ENCODE data around the gene IL10.
"Not testable (repeated sequence)": the region's sequence is repeated elsewhere in the genome, so short reads cannot be mapped to it uniquely, and the experiment has no call there.

The IL10 gene

GRCh38 chr1:206794294-206794908, 22.1 kb upstream of the IL10 start:
- no peak for DNase-seq (ENCODE audit: low read depth in 2 of 3, low spot score in 2 of 3)

GRCh38 chr1:206793620-206794019, 21.3 kb upstream of the IL10 start:
- DNase-seq (ENCODE audit: low read depth in 2 of 3, low spot score in 2 of 3): no peak

- DNase-seq (ENCODE audit: low read depth in 2 of 3, low spot score in 2 of 3): no peak
Observed at GRCh38 chr1:206792939-206793607, 20.8 kb upstream of the IL10 start.

GRCh38 chr1:206790502-206791250, 18.4 kb upstream of the IL10 start:
- no peak for DNase-seq (ENCODE audit: low read depth in 2 of 3, low spot score in 2 of 3)

- DNase-seq (ENCODE audit: low read depth in 2 of 3, low spot score in 2 of 3): no peak
Observed at GRCh38 chr1:206788487-206789050, 16.3 kb upstream of the IL10 start.

- no peak for DNase-seq (ENCODE audit: low read depth in 2 of 3, low spot score in 2 of 3)
Observed at GRCh38 chr1:206787891-206788290, 15.6 kb upstream of the IL10 start.

GRCh38 chr1:206786212-206786886, 14.1 kb upstream of the IL10 start:
- no peak for DNase-seq (ENCODE audit: low read depth in 2 of 3, low spot score in 2 of 3)

- no peak for DNase-seq (ENCODE audit: low read depth in 2 of 3, low spot score in 2 of 3)
Observed at GRCh38 chr1:206785182-206785765, 13.0 kb upstream of the IL10 start.

GRCh38 chr1:206784471-206784903, 12.2 kb upstream of the IL10 start:
- DNase-seq (ENCODE audit: low read depth in 2 of 3, low spot score in 2 of 3): peak; percentile 65 to 70 (median 69)

GRCh38 chr1:206783506-206783905, 11.2 kb upstream of the IL10 start:
- DNase-seq (ENCODE audit: low read depth in 2 of 3, low spot score in 2 of 3): no peak

GRCh38 chr1:206782448-206782847, 10.2 kb upstream of the IL10 start:
- DNase-seq (ENCODE audit: low read depth in 2 of 3, low spot score in 2 of 3): no peak

GRCh38 chr1:206779638-206780037, 7.3 kb upstream of the IL10 start:
- DNase-seq (ENCODE audit: low read depth in 2 of 3, low spot score in 2 of 3): no peak

- DNase-seq (ENCODE audit: low read depth in 2 of 3, low spot score in 2 of 3): not testable (repeated sequence)
Observed at GRCh38 chr1:206778911-206779310, 6.6 kb upstream of the IL10 start.

- no peak for DNase-seq (ENCODE audit: low read depth in 2 of 3, low spot score in 2 of 3)
Observed at GRCh38 chr1:206778031-206778430, 5.7 kb upstream of the IL10 start.

GRCh38 chr1:206776229-206776628, 3.9 kb upstream of the IL10 start:
- DNase-seq (ENCODE audit: low read depth in 2 of 3, low spot score in 2 of 3): no peak

- DNase-seq (ENCODE audit: low read depth in 2 of 3, low spot score in 2 of 3): no peak
Observed at GRCh38 chr1:206774093-206774492, 1.8 kb upstream of the IL10 start.

GRCh38 chr1:206771338-206771692, 979 bp downstream of the IL10 start:
- no peak for DNase-seq (ENCODE audit: low read depth in 2 of 3, low spot score in 2 of 3)

GRCh38 chr1:206770531-206771337, 1.6 kb downstream of the IL10 start, which contains the start of gene IL19:
IL19 (plus strand) TSS chr1:206770773; CDS start chr1:206836663, 65,890 bp downstream.
- DNase-seq (ENCODE audit: low read depth in 2 of 3, low spot score in 2 of 3): no peak

GRCh38 chr1:206769304-206769731, 3.0 kb downstream of the IL10 start:
- peak in 1 of 3 experiments; percentile 54 for DNase-seq (ENCODE audit: low read depth in 2 of 3, low spot score in 2 of 3)
